NCI-H510A (cell line): ENCODE data around the gene C11orf24.
A peak's percentile ranks its signal among the peaks of the same experiment; 100 is the strongest.
"Not testable (repeated sequence)": the region's sequence is repeated elsewhere in the genome, so short reads cannot be mapped to it uniquely, and the experiment has no call there.

Experiments used
- DNase-seq: peaks from one replicate; lab custom pipeline; 2025; lab: John Stamatoyannopoulos, UW

C11orf24 gene

DNA sequence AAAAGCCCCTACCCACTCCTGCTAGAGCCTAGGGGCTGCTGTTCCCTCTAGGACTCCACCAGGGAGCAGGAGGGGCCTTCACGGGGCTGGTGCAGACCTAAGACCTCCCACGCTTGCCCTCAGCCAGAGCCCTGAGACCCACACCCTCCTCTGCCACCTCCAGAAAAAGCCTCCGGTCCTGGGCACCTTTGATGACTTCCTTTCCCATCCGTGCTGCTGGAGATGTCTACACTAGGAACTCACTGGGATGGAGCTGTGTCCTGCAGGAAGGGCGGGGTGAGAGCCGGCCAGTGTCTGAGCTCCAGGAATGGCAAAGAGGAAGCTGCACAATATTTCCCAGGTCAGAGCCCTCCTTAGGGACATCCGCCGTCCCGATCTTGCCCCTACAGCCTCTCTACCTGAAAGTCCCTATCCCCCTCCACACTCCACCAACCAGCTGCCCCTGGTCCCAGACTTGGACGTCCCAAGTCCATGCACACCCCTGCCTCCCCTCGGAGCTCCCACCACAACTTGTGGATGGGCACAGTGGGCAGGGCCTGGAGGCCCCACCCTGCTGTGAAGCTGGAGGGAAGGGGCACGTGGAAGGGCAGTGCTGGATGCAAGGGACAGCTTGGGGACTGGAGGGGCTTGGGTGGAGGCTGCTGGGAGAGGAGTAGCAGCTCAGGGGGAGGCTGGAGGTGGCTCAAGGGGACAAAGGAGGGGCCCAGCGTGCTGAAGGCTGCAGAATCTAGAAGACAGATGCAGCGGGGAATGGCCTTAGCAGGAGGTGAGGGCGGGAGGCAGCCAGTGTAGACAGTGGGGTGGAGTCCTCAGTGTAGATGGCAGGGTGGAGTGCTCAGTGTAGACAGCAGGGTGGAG, 27.1 kb upstream of the C11orf24 start:
- no peak for DNase-seq

DNA sequence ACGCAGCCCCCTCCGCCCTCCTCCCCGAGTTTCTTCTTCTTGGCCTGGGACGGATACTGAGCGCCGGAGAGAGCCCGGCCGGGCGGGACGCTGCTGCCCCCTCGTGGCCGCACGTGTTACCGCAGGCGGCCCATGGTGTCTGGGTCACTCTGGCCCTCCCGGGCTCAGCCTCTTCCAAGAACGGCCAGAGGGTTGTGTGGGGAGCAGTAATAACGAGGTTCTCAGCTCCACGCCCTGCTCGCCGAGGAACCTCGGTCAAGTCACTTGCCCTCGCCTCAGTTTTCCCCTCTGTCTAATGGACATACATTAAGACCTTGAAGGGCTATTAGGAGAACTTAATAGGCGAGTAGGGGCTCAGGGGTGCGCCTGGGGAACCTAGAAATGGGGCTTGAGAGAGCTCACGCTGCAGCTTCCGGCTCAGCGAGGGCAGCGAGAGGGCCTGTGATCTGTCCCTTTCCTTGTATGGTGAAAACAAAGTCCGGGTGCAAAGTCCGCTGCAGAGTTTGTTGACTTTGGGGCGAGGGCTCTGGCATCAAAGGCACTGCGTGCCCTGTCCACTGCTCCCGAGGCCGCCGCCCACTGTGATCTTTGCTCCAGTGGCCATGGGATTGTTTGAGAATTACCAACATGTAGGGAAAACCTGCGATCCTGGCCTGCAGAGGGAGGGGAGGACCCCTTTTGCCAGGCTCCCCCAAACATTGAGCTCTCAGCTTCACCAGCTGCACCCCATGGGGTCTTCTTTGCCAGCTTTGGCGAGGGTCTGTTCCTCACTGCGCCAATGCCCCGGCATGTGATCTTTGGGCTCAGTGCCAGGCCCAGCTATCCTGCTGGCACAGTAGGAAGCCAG, 26.3 kb upstream of the C11orf24 start:
- DNase-seq, result peak; percentile 34

DNA sequence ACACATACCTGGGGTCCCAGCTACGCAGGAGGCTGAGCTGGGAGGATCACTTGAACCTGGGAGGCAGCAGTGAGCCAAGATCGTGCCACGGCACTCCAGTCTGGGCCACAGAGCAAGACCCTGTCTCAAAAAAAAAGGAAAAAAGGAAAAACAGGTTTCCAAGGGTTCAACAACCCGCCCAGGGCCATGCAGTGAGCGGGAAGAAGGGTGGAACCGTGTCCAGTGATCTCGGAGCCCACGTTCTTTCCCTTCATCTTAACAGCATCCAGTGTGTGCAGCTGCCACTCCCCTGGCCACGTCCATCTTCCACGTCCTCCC, 25.7 kb upstream of the C11orf24 start:
- DNase-seq, result no peak

DNA sequence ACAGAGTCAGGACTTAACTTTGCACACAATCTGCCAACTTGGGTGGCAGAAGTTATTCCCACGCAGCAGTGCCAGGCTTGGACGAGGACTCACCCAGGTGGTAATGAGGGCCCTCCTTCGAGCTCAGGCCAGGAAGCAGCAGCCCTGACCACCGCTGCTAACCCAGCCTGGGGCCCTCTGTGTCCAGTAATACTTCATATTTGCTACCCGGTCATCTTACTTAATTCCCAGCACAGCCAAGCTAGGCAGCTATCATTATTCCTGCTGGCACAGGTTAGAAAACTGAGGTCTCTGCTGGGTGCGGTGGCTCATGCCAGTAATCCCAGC, 25.2 kb upstream of the C11orf24 start:
- DNase-seq, result no peak

DNA sequence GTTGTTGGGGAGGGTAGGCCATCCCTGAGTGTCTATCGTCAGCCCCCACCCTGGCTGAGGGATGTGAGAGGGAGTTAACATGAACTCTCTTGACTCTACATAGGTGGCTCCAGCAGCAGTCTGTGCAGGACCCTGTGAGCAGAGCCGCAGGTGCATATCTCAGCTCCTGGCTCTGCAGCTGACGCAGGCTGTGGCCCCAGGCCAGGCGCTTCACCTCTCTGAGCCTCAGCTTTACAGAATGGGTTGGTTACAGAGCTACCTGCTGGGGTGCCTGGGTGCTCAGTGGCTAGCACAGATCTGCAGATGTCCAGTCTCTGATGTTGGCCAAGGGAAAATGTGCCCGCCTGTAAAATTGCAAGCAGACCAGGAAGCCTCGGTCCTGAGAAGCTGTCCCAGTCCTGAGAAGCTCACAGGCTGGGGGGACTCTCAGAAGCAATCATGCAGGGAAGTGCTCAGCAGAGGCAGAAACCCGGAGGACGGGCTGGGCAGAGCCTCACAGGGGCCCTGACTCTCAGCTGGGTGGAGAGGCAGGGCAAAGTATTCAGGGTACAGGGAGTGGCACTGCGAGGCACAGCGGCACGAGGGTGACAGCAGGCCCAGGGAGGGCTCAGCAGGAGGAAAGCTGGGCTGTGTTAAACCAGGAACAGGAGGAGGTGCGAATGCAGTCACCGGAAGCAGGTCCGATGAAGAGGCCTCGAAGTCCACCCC, 24.7 kb upstream of the C11orf24 start:
- no peak for DNase-seq

DNA sequence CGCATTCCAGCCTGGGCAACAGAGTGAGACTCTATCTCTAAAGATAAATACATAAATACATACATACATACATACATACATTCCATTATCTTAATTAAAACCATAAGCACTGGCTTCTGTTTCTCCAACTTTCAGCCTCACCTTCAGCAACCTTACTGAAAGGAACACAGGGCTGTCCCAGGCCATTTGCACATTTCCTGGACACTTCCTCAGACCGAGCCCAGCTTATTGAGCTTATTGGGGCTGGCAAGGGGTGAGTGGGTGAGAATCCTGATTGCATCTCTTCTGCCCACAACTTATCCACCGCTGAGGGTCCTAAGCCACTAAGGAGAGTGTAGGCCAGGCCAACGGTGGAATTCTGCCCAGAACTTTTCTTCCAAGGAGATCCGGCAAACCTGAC, 24.2 kb upstream of the C11orf24 start:
- DNase-seq, result no peak

DNA sequence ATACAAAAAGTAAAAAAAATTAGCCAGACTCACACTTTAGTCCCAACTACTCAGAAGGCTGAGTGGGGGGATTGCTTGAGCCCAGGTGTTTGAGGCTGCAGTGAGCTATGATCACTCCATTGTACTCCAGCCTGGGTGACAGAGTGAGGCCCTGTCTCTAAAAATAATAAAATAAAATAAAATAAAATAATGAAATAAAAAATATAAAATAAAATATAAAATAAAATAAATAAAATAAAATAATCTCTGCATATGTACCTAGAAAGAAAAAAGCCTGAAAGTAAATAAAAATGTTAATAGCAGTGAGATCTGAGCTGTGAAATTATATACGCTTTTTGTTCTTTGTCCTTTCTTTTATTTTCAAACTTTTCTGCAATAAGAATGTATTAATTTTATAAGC, 23.5 kb upstream of the C11orf24 start:
- DNase-seq, result no peak

DNA sequence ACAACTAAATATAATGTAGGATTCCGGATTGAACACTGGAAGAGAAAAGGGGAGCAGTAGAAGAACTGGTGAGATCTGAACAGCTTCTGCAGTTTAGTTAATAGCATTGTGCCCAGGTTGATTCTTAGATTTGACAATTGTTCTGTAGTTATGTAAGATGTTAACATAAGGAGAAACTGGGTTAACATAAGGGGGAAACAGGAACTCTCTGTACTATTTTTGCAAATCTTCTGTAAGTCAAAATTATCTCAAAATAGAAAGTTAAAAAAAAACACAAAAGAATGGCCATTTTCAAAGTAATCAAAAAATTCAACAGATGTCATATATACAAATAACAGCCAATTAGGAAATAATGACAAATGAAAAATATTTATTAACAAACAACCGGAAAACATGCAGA, 21.9 kb upstream of the C11orf24 start:
- DNase-seq, result no peak

DNA sequence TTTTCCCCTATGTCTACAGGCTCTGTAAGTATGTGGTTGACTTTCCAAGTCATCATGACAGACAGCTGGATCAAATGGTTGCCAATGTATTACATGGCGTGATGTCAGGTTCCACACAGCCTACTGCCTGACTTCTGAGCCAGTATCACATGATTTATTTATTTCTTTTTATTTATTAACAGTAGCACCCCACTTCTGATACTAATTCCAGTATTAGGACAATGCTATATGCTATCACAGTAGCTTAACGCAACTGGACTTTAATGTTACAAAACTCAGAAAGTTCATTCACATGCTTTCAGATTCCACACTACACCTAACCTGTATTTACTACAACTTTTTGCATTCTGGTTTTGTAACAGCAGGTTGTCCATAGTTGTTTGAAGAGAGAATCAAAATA, 17.7 kb upstream of the C11orf24 start:
- DNase-seq, result no peak

DNA sequence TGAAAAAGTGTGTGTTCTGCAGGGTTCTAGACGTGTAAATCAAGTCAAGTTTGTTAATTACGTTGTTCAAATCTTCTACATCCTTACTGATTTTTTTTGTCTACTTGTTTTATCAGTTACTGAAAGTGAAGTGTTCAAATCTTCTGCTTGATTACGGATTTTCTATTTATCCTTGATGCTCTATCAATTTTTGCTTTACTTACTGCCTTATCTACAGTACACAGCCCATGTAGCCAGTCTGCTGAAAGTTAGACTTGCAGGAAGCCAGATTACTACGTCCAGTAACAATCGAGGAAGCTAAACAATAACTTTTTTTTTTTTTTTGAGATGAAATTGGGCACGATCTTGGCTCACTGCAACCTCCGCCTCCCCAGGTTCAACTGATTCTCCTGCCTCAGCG, 15.6 kb upstream of the C11orf24 start:
- DNase-seq, result no peak

DNA sequence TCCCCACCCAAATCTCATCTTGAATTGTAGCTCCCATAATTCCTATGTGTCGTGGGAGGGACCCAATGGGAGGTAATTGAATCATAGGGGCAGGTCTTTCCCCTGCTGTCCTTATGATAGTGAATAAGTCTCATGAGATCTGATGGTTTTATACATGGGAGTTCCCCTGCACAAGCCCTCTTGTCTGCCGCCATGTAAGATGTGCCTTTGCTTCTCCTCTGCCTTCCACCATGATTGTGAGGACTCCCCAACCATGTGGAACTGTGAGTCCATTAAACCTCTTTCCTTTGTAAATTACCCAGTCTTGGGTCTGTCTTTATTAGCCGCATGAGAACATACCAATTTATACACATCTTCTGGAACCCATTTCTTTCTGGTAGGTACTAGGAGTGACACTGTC, 12.8 kb upstream of the C11orf24 start:
- not testable (repeated sequence) for DNase-seq

DNA sequence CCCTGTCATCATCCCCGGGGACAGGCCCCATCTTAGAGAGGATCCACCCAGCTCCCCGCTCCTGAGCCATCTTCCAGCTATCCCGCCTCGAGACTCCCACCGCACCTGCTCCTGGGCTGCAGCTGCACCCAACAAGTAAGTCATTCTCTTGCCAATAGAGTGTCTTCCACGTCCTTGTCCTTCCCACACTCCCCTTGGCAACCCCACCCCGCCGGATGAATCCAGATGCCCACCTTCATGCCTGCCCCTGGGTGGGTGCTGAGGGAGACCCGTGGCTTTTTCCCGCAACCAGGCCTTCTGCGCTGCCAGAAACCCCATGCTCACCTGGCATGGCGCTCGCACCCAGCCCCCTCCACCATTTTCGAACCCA, 11.1 kb upstream of the C11orf24 start:
- no peak for DNase-seq

DNA sequence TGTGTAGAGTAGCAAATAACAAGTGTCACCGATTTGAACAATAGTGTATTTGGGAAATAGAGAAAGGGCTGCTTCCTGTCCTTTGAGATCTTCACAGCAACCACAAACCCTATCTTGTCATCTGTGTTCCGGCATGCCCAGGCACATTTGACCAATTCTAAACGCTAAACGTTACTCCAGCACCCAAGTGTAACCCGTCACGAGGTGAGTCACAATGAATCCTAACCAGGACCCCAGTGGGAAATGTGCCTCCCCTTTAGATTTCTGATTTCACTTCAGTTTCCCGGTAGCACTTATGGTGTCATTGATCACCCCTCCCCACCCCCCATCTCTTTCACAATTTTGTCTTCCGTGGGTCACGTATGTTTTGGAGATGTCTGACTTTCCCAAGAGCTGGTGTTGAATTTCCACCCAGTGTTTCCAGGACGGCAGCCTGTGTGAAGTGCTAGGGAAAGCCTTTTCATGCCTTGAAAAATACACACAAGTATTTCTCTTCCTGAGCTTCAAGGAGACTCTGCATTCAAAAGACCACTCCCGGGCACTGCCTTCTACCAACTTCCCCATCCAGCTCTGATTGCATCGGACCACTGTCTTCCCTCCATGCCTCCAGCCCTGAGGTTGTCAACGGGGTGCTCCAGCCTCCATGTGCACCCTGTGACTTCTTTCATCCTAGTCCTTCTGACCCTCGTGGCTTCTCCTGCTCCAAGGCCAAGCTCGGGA, 10.5 kb upstream of the C11orf24 start:
- DNase-seq, result no peak

DNA sequence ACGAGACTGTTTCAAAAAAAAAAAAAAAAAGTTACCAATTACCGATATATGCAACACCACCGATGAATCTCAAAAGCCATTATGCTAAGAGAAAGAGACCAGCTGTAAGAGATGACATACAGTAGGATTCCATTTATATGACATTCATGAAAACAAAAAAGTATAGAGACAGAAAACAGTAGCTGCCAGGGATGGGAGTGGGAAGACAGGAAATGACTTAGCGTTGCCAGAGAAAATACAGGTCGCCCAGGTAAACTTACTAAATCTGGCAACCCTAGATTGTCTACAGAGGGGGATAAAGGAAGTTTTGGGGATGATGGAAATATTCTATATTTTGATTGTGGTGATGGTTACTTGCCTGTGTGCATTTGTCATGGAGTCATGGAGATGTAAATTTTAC, 7.9 kb upstream of the C11orf24 start:
- no peak for DNase-seq

DNA sequence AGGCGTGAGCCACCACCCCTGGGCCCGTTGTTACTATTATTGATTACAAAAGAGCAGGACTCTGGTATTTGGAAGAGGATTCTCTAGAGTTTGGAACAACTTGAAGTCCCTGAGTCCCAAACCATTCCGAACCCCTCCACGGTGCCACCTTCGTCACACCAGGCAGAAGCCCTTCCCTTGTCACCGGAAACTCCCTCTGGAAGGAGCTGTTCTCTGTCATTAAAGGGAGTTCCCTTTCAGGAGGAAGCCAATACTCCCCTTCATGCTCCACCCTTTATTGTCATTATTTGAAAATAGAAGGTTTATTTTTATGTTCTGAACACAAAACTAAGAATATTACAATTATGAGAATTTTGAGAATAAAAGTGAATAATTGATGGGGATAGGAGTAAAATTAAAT, 5.1 kb upstream of the C11orf24 start:
- no peak for DNase-seq

DNA sequence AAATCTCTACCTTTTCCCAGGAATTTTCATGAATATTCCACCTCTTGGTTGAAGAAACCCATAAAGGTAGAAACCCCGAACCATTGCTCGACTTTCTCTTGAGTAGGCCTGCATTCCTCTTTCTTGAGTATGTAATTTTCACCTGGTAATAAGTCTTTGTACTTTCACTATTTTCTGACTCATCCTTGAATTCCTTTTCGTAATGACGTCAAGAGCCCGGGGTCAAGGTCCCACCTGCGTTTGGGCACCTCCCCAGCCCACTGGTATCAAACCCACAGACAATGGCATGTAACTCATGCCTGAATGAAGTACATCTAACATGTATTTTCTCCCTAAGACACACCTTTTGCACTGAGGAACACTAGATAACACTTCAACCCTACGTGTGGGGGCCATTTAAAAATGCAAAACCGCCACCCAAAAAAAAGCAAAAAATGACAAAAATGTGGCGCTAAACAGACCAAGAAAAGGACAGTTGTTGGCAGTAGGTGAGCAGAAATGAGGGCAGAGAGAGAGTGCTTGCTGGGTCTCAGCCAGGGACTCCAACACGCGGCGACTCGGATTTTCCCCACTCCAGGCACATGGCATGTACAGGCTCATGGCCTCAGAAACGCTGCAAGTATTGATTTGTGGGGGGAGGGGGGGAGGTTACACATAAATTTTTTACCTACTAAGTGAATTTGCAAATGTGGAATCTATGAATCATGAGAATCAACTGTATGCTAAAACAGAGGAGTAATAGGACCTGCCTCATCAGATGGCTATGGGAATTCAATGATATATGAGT, 4.1 kb upstream of the C11orf24 start:
- no peak for DNase-seq

DNA sequence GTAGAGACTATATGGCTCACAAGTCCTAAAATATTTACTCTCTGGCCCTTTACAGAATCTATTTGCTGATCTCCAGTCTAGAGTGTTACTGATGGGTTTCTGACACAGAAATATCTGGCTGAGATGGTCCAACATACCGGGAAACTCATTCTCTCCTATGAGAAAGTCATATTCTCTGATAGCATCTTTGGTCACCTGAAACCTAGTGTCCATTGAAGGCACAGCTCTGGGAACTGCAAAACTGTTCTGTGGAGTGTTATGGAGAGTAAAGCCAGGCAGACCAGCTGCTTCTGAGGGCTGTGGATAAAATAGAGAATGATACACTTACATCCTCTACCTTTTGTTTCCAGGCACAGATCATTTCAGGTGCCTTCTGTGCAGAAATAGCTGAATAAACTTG, 2.5 kb upstream of the C11orf24 start:
- DNase-seq, result no peak

DNA sequence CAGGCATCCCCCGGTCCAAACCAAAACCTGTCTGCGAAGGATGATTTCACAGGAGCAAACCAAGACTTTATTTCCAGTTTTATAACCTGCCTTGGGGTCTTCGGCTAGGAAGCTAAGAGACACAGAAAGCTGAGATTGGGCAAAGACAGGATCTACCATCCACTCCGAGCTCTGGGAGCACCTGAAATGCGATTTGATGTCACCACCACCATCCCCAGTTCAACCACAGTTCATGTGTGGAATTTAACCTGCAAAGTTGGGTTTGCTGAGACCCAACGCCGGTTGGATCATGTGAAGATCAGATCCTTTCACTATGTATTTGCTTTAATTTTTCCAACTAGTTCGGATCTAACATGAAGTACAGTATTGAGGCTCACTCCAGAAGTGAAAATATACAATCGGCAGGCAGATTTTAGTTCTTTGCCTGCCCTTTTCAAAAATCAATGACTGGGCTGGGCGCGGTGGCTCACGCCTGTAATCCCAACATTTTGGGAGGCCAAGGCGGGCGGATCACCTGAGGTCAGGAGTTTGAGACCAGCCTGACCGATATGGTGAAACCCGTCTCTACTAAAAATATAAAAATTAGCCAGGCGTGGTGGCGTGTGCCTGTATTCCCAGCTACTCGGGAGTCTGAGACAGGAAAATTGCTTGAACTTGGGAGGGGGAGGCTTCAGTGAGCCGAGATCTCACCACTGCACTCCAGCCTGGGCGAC, 1.4 kb upstream of the C11orf24 start:
- no peak for DNase-seq

DNA sequence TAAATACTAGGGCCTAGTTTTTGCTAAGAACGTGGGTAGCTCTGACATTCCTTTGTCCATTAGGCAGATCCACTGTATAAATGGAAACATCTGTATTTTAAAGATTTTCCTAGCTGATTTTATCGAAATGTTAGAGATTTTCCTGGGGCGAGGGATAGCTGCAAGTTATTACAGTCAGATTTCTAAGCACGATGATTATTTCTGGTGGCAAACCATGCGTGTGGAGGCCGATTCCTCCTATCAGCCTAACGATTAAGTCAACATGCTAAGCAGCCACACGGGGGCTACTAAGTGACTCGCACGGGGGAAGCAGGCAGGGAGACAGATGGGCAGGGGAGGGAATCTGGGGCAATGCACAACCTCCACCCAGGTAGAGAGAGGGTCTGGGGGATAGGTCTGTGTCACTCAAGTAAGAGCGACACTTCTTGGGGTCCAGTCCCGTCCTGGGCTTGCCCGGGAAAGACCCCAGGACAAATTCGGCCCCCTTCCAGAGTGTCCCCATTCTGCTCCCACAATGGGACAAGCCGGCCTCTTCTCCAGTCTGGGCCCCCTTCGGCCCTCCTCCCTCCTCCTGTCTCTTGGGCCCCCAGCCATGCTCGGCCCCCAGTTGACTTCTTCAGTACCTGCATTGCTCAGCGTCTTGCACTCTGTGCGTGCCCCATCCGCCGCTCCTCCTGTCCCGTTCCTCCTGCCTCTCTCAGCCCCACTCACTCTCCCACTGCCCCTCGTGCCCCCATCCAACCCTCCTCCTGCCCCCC, 571 bp downstream of the C11orf24 start:
- DNase-seq, result peak; percentile 60
